ENCODE measurements around the gene LTBP2. TPM values are rescaled to one million over a fixed set of nuclear protein-coding genes. Genes with fewer than 3 reads are reported as not detected.

LTBP2 gene
- total and polyA plus RNA-seq, 2 experiments from 2014 or later, result 7.6 to 8.6 TPM

DNA sequence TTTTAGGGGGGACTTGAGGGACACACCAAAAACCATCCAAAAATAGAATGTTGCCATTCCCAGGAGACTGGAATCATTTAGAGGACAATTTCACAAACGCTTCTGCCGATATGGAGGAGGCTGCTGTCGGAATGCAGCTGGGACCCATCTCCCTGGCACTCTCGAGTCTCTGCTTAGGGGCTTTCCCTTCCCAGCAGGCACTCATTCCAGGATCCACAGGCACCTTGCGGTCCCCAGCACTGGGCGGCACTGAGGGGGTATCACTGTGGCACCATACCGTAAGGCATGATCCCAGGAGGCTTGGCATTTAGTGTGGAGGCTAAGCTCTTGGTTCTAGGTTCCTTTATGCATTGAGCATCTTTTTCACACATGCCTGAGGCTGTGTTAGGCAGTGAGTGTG, 36.6 kb upstream of the LTBP2 start:
- Histone ChIP-seq H3K4me1 (ENCODE audit: insufficient read depth) (peaks cover 21% of the 10 kb centered on the region), H3K4me3 (no peak overlapping the region), H3K9me3 (ENCODE audit: low read depth) (no peaks in the 10 kb centered on the region), H3K36me3 (replicated peaks; ENCODE audit: insufficient read depth, low read depth) (no peaks in the 10 kb centered on the region), H3K27me3 (no peaks in the 10 kb centered on the region), H3K4me2 (peak overlapping the region; percentile 31), H2AFZ (no peak overlapping the region), H4K20me1 (ENCODE audit: insufficient read depth, poor library complexity, severe bottlenecking) (no peaks in the 10 kb centered on the region), H3K9me2 (replicated peaks; ENCODE audit: insufficient read depth) (no peaks in the 10 kb centered on the region), H3K27ac (peak overlapping the region; percentile 60), H3K79me2 (no peaks in the 10 kb centered on the region)
- TF ChIP-seq EZH2 (IDR thresholded peaks at IDR 0.05; ENCODE audit: borderline replicate concordance) (no peak), CTCF (IDR thresholded peaks at IDR 0.05; ENCODE audit: poor library complexity) (no peak), EZH2phosphoT487 (IDR thresholded peaks at IDR 0.05; ENCODE audit: low read depth, severe bottlenecking, unreplicated experiment) (no peak)
- DNase-seq (ENCODE audit: low spot score), result no peak
- WGBS (ENCODE audit: low lambda C conversion rate, missing lambda C conversion rate), result 73% methylated on average over 7 of the region's 7 CpGs

DNA sequence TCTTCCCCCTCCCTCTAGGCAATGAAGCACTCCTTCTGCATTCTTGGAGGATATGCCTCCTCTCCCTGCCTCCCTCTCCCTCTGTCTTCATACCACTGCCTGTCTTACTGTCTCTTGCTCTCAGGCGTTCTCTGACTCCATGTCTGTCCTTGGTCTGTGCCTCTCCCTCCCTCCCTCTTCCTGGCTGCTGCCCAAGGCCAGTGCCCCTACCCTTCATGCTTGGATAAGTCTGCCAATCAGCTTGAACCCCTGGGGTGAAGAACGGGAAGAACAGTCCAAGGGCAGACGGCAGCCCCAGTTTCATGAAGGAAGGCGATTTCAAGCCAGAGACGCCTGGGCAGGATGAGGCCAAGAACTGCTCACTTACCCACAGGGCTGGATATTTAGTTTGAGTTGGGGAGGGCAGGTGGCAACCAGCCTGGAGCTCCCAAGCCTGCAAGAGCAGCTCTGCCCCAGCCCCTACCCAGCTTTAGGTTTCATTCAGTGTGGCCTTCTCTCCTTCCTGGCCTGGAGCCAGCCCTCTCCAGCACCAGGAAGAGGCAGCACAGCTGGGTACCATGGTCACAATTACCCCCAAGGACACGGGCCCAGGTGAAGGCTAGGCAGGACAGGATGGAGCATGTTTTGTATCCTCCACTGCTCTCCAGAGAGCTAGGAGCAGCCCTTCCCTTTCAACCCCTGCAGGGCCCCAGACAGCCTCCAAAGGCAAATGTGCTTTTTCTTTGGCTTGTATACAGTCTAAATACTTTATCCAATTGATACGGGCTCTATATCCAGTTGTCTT, 35.8 kb upstream of the LTBP2 start:
- Histone ChIP-seq H3K27me3 (no peaks in the 10 kb centered on the region), H2AFZ (no peak overlapping the region), H3K27ac (peak overlapping the region; percentile 60), H3K9me3 (ENCODE audit: low read depth) (no peaks in the 10 kb centered on the region), H3K9me2 (replicated peaks; ENCODE audit: insufficient read depth) (no peaks in the 10 kb centered on the region), H3K4me2 (peak overlapping the region; percentile 31), H3K4me3 (no peak overlapping the region), H3K79me2 (no peaks in the 10 kb centered on the region), H3K4me1 (ENCODE audit: insufficient read depth) (peaks cover 21% of the 10 kb centered on the region), H4K20me1 (ENCODE audit: insufficient read depth, poor library complexity, severe bottlenecking) (no peaks in the 10 kb centered on the region), H3K36me3 (replicated peaks; ENCODE audit: insufficient read depth, low read depth) (no peaks in the 10 kb centered on the region)
- 62% methylated on average over 7 of the region's 7 CpGs for WGBS (ENCODE audit: low lambda C conversion rate, missing lambda C conversion rate)
- no peak for TF ChIP-seq EZH2 (IDR thresholded peaks at IDR 0.05; ENCODE audit: borderline replicate concordance)
- no peak for TF ChIP-seq EZH2phosphoT487 (IDR thresholded peaks at IDR 0.05; ENCODE audit: low read depth, severe bottlenecking, unreplicated experiment)
- no peak for TF ChIP-seq CTCF (IDR thresholded peaks at IDR 0.05; ENCODE audit: poor library complexity)
- no peak for DNase-seq (ENCODE audit: low spot score)

GRCh38 chr14:74647061-74647677, 35.1 kb upstream of the LTBP2 start:
- peak overlapping the region; percentile 60 for H3K27ac ChIP-seq
- no peak overlapping the region for H2AFZ ChIP-seq
- H3K4me3 ChIP-seq, result no peak overlapping the region
- no peaks in the 10 kb centered on the region for H3K27me3 ChIP-seq
- WGBS (ENCODE audit: low lambda C conversion rate, missing lambda C conversion rate), result 75% methylated on average over 11 of the region's 11 CpGs
- H3K4me1 ChIP-seq (ENCODE audit: insufficient read depth), result peaks cover 21% of the 10 kb centered on the region
- DNase-seq (ENCODE audit: low spot score), result no peak
- TF ChIP-seq EZH2phosphoT487 (IDR thresholded peaks at IDR 0.05; ENCODE audit: low read depth, severe bottlenecking, unreplicated experiment) (no peak), EZH2 (IDR thresholded peaks at IDR 0.05; ENCODE audit: borderline replicate concordance) (no peak), CTCF (IDR thresholded peaks at IDR 0.05; ENCODE audit: poor library complexity) (no peak)
- no peaks in the 10 kb centered on the region for H3K9me2 ChIP-seq (replicated peaks; ENCODE audit: insufficient read depth)
- no peaks in the 10 kb centered on the region for H3K9me3 ChIP-seq (ENCODE audit: low read depth)
- H3K36me3 ChIP-seq (replicated peaks; ENCODE audit: insufficient read depth, low read depth), result no peaks in the 10 kb centered on the region
- no peaks in the 10 kb centered on the region for H4K20me1 ChIP-seq (ENCODE audit: insufficient read depth, poor library complexity, severe bottlenecking)
- no peaks in the 10 kb centered on the region for H3K79me2 ChIP-seq
- peak overlapping the region; percentile 31 for H3K4me2 ChIP-seq

All from hepatocyte (in vitro differentiated cells).